Loucy (cell line): ENCODE results near the gene MIER3.

Source experiments
- EZH2phosphoT487 ChIP-seq: fragments of 200-600 bp; IDR thresholded peaks from 2 replicates; pipeline ENCODE4 v1.6.1; 2018; ENCODE audit warnings: antibody characterized with exemption, mild to moderate bottlenecking, moderate library complexity, borderline replicate concordance
- TF ChIP-seq, protein P1 (sequence below): fragments of 200-600 bp; sonication (generic); conservative IDR thresholded peaks from 2 replicates; pipeline ENCODE4 v1.5.1; 2014; ENCODE audit warnings: mild to moderate bottlenecking, antibody characterized with exemption, low read length

DNA sequence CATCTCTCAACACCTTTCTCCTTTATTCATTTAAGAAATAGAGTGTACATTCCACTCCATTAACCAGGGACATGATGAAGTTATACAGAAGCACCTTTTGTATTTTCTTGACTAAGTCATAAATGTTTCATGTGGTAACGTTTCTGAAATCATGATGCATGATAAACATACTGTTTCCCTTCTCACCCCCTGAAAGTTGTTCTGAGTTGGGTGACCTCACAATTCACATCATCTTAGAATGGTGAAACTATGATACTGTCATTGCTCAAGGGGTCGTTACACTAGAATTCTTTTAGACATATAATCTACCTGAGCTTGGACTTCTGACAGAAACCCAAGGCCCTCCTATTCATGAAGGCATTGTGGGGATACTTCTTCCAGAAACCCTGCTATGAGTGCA lies 37.8 kb upstream of the MIER3 start:
- TF ChIP-seq, protein P1, sequence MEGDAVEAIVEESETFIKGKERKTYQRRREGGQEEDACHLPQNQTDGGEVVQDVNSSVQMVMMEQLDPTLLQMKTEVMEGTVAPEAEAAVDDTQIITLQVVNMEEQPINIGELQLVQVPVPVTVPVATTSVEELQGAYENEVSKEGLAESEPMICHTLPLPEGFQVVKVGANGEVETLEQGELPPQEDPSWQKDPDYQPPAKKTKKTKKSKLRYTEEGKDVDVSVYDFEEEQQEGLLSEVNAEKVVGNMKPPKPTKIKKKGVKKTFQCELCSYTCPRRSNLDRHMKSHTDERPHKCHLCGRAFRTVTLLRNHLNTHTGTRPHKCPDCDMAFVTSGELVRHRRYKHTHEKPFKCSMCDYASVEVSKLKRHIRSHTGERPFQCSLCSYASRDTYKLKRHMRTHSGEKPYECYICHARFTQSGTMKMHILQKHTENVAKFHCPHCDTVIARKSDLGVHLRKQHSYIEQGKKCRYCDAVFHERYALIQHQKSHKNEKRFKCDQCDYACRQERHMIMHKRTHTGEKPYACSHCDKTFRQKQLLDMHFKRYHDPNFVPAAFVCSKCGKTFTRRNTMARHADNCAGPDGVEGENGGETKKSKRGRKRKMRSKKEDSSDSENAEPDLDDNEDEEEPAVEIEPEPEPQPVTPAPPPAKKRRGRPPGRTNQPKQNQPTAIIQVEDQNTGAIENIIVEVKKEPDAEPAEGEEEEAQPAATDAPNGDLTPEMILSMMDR, result no peak
- no peak for TF ChIP-seq EZH2phosphoT487
